ENCODE measurements around the gene FKBP1B. TPM values are rescaled to one million over a fixed set of nuclear protein-coding genes. Genes with fewer than 3 reads are reported as not detected.

The FKBP1B gene
- total RNA-seq, 1 experiment from 2014 or later: 58.6 TPM

DNA sequence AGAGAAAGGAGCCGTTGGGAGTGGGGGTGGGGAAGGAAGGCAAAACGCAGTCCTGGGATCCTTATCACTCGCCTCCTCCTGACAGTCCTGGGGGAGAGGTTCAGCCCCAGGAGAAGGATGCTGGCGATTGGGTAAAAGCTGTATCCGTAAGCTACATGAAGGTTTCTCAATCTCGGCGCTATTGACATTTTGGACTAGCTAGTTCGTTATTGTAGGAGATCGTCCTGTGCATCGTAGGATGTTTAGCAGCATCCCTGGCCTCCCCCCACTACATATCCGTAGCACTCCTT lies 35.6 kb downstream of the FKBP1B start (continued):
- TF ChIP-seq, protein P1, sequence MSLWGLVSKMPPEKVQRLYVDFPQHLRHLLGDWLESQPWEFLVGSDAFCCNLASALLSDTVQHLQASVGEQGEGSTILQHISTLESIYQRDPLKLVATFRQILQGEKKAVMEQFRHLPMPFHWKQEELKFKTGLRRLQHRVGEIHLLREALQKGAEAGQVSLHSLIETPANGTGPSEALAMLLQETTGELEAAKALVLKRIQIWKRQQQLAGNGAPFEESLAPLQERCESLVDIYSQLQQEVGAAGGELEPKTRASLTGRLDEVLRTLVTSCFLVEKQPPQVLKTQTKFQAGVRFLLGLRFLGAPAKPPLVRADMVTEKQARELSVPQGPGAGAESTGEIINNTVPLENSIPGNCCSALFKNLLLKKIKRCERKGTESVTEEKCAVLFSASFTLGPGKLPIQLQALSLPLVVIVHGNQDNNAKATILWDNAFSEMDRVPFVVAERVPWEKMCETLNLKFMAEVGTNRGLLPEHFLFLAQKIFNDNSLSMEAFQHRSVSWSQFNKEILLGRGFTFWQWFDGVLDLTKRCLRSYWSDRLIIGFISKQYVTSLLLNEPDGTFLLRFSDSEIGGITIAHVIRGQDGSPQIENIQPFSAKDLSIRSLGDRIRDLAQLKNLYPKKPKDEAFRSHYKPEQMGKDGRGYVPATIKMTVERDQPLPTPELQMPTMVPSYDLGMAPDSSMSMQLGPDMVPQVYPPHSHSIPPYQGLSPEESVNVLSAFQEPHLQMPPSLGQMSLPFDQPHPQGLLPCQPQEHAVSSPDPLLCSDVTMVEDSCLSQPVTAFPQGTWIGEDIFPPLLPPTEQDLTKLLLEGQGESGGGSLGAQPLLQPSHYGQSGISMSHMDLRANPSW (CRISPR knock-in tag; conservative IDR thresholded peaks at IDR 0.05; ENCODE audit: low read depth): no peak
- no peak for TF ChIP-seq TEAD4 (CRISPR knock-in tag; IDR thresholded peaks at IDR 0.05)

DNA sequence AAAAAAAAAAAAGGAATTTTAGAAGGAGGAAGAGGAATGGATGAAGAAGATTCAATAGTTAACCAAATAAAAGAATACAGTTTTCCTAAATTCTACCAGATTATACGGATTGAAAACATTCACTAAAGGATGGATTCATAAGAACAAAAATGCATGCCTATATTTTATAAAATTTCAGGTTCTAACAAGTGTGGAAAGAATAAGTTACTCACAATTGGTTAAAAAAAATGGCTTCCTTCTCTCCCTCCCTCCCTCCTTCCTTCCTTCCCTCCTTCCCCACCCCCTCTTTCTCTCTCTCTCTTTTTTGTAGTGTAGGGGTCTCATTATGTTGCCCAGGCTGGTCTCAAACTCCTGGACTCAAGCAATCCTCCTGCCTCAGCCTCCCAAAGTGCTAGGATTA lies 36.7 kb downstream of the FKBP1B start:
- ChIA-PET POLR2A (interaction anchor here (0.7 kb wide), 1 partner anchor 495 kb away, joined by 4 read pairs; no protein-coding TSS in a partner anchor), CTCF (no interaction called here)
- ATAC-seq: no peak
- Mint-ChIP-seq H3K27ac (no peak overlapping the region), H3K36me3 (peaks cover 15% of the 10 kb centered on the region), H3K9me3 (no peaks in the 10 kb centered on the region), H3K4me1 (peaks cover 20% of the 10 kb centered on the region), H3K27me3 (ENCODE audit: low read depth) (no peaks in the 10 kb centered on the region), H3K4me3 (no peak overlapping the region; the same call in 1 of the 2 replicates)
- TF ChIP-seq NFE2L1 (CRISPR knock-in tag; IDR thresholded peaks at IDR 0.05) (no peak), ATF1 (CRISPR knock-in tag; IDR thresholded peaks at IDR 0.05) (no peak), RELA (CRISPR knock-in tag; IDR thresholded peaks at IDR 0.05; ENCODE audit: borderline replicate concordance) (no peak), MXD4 (CRISPR knock-in tag; IDR thresholded peaks at IDR 0.05; ENCODE audit: borderline replicate concordance) (no peak), ESRRA (CRISPR knock-in tag; IDR thresholded peaks at IDR 0.05; ENCODE audit: borderline replicate concordance) (no peak), HMGA2 (CRISPR knock-in tag; IDR thresholded peaks at IDR 0.05) (no peak), ZNF263 (CRISPR knock-in tag; IDR thresholded peaks at IDR 0.05; ENCODE audit: low read depth) (no peak), PRRX2 (CRISPR knock-in tag; IDR thresholded peaks at IDR 0.05) (no peak), ETV6 (CRISPR knock-in tag; IDR thresholded peaks at IDR 0.05) (no peak), FOXJ3 (CRISPR knock-in tag; IDR thresholded peaks at IDR 0.05; ENCODE audit: borderline replicate concordance) (no peak), JAZF1 (CRISPR knock-in tag; IDR thresholded peaks at IDR 0.05) (no peak)
- TF ChIP-seq, protein P2, sequence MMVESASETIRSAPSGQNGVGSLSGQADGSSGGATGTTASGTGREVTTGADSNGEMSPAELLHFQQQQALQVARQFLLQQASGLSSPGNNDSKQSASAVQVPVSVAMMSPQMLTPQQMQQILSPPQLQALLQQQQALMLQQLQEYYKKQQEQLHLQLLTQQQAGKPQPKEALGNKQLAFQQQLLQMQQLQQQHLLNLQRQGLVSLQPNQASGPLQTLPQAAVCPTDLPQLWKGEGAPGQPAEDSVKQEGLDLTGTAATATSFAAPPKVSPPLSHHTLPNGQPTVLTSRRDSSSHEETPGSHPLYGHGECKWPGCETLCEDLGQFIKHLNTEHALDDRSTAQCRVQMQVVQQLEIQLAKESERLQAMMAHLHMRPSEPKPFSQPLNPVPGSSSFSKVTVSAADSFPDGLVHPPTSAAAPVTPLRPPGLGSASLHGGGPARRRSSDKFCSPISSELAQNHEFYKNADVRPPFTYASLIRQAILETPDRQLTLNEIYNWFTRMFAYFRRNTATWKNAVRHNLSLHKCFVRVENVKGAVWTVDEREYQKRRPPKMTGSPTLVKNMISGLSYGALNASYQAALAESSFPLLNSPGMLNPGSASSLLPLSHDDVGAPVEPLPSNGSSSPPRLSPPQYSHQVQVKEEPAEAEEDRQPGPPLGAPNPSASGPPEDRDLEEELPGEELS (CRISPR knock-in tag; IDR thresholded peaks at IDR 0.05): no peak
- TF ChIP-seq, protein P3, sequence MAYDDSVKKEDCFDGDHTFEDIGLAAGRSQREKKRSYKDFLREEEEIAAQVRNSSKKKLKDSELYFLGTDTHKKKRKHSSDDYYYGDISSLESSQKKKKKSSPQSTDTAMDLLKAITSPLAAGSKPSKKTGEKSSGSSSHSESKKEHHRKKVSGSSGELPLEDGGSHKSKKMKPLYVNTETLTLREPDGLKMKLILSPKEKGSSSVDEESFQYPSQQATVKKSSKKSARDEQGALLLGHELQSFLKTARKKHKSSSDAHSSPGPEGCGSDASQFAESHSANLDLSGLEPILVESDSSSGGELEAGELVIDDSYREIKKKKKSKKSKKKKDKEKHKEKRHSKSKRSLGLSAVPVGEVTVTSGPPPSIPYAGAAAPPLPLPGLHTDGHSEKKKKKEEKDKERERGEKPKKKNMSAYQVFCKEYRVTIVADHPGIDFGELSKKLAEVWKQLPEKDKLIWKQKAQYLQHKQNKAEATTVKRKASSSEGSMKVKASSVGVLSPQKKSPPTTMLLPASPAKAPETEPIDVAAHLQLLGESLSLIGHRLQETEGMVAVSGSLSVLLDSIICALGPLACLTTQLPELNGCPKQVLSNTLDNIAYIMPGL (CRISPR knock-in tag; IDR thresholded peaks at IDR 0.05): no peak
- TF ChIP-seq, protein P4, sequence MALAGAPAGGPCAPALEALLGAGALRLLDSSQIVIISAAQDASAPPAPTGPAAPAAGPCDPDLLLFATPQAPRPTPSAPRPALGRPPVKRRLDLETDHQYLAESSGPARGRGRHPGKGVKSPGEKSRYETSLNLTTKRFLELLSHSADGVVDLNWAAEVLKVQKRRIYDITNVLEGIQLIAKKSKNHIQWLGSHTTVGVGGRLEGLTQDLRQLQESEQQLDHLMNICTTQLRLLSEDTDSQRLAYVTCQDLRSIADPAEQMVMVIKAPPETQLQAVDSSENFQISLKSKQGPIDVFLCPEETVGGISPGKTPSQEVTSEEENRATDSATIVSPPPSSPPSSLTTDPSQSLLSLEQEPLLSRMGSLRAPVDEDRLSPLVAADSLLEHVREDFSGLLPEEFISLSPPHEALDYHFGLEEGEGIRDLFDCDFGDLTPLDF (CRISPR knock-in tag; IDR thresholded peaks at IDR 0.05): no peak
- TF ChIP-seq, protein P5, sequence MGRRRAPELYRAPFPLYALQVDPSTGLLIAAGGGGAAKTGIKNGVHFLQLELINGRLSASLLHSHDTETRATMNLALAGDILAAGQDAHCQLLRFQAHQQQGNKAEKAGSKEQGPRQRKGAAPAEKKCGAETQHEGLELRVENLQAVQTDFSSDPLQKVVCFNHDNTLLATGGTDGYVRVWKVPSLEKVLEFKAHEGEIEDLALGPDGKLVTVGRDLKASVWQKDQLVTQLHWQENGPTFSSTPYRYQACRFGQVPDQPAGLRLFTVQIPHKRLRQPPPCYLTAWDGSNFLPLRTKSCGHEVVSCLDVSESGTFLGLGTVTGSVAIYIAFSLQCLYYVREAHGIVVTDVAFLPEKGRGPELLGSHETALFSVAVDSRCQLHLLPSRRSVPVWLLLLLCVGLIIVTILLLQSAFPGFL (CRISPR knock-in tag; IDR thresholded peaks at IDR 0.05; ENCODE audit: borderline replicate concordance): no peak
- TF ChIP-seq, protein P6, sequence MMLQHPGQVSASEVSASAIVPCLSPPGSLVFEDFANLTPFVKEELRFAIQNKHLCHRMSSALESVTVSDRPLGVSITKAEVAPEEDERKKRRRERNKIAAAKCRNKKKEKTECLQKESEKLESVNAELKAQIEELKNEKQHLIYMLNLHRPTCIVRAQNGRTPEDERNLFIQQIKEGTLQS (CRISPR knock-in tag; conservative IDR thresholded peaks at IDR 0.05): no peak
- no peak for DNase-seq (ENCODE audit: low spot score)
